Coronary artery (tissue), 2 donors: ENCODE measurements around the gene ITGB1BP1.

Experiments
- DNase-seq: peaks from one replicate; pipeline ENCODE4 v3.0.0-alpha.2; 2017; ENCODE audit warnings: low spot score
- H3K27ac ChIP-seq, 2 donors: fragments of 200-600 bp; sonication (generic); one replicate each; pipeline ENCODE4 v1.5.1; 2016 to 2019
- H3K4me3 ChIP-seq: fragments of 200-600 bp; sonication (generic); 2 replicates; pipeline ENCODE4 v1.5.1; 2016; ENCODE audit warnings: mild to moderate bottlenecking, moderate library complexity
- CTCF ChIP-seq: fragments of 200-600 bp; sonication (generic); IDR thresholded peaks from one replicate; pipeline ENCODE4 v1.5.1; 2019; ENCODE audit warnings: antibody characterized with exemption

The ITGB1BP1 gene

GRCh38 chr2:9418746-9419145, 4.6 kb downstream of the ITGB1BP1 start:
- Histone ChIP-seq H3K4me3 (no peak overlapping the region), H3K27ac (no peak overlapping the region)
- DNase-seq = no peak
- no peak for TF ChIP-seq CTCF

- H3K27ac ChIP-seq = no peak overlapping the region
- TF ChIP-seq CTCF = no peak
- no peak overlapping the region for H3K4me3 ChIP-seq
- DNase-seq = no peak
Observed at GRCh38 chr2:9417725-9418124, 5.6 kb downstream of the ITGB1BP1 start.

- DNase-seq = no peak
- Histone ChIP-seq H3K27ac (no peak overlapping the region), H3K4me3 (no peak overlapping the region)
- TF ChIP-seq CTCF = no peak
Observed at GRCh38 chr2:9416962-9417316, 6.4 kb downstream of the ITGB1BP1 start.

- Histone ChIP-seq H3K27ac (no peak overlapping the region), H3K4me3 (no peak overlapping the region)
- DNase-seq = no peak
- no peak for TF ChIP-seq CTCF
Observed at GRCh38 chr2:9416267-9416961, 6.9 kb downstream of the ITGB1BP1 start.

- Histone ChIP-seq H3K4me3 (no peak overlapping the region), H3K27ac (peak overlapping the region in 1 of 2 donors; percentile 37)
- DNase-seq = no peak
- TF ChIP-seq CTCF = no peak
Observed at GRCh38 chr2:9415516-9416169, 7.7 kb downstream of the ITGB1BP1 start.

GRCh38 chr2:9412781-9413180, 10.5 kb downstream of the ITGB1BP1 start:
- Histone ChIP-seq H3K4me3 (no peak overlapping the region), H3K27ac (no peak overlapping the region)
- no peak for TF ChIP-seq CTCF
- DNase-seq = no peak

GRCh38 chr2:9410108-9410507, 13.2 kb downstream of the ITGB1BP1 start:
- no peak for TF ChIP-seq CTCF
- Histone ChIP-seq H3K27ac (no peak overlapping the region), H3K4me3 (no peak overlapping the region)
- no peak for DNase-seq
